Measurements from ENCODE around the gene FLII. TPM values are rescaled to one million over a fixed set of nuclear protein-coding genes. Genes with fewer than 3 reads are reported as not detected.

Gene FLII
- total RNA-seq, 6 experiments from 2014 or later, result 347 to 472 (median 438) TPM

DNA sequence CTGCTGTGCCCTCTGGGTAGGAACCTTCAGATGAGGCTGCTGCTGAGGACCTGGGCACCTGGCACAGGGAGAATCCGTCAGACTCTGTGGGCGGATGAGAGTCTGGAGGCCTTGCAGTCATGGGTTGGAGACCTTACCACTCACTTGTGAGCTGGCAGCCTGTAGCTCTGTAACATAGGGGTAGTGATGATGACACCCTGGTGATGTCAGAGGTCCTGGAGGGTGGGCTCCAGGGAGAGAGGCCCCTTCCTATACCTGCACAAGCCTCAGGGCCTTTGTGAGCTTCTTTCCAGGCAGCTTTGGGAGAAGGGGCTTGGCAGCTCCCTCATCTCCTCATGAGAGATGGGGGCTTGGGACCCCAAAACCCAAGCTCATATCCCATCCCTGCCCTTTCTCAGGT, 3.6 kb upstream of the FLII start:
- Mint-ChIP-seq H3K27ac (peak overlapping the region; percentile 90), H3K4me1 (ENCODE audit: low read depth) (peaks cover 31% of the 10 kb centered on the region), H3K36me3 (ENCODE audit: low read depth) (peaks cover 5% of the 10 kb centered on the region; the same call in 1 of the 2 replicates), H3K27me3 (ENCODE audit: insufficient read depth) (no peaks in the 10 kb centered on the region), H3K4me3 (peak overlapping the region; percentile 91), H3K9me3 (no peaks in the 10 kb centered on the region)
- TF ChIP-seq, protein P1, sequence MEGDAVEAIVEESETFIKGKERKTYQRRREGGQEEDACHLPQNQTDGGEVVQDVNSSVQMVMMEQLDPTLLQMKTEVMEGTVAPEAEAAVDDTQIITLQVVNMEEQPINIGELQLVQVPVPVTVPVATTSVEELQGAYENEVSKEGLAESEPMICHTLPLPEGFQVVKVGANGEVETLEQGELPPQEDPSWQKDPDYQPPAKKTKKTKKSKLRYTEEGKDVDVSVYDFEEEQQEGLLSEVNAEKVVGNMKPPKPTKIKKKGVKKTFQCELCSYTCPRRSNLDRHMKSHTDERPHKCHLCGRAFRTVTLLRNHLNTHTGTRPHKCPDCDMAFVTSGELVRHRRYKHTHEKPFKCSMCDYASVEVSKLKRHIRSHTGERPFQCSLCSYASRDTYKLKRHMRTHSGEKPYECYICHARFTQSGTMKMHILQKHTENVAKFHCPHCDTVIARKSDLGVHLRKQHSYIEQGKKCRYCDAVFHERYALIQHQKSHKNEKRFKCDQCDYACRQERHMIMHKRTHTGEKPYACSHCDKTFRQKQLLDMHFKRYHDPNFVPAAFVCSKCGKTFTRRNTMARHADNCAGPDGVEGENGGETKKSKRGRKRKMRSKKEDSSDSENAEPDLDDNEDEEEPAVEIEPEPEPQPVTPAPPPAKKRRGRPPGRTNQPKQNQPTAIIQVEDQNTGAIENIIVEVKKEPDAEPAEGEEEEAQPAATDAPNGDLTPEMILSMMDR (IDR thresholded peaks at IDR 0.05), result no peak
- DNase-seq, result no peak

DNA sequence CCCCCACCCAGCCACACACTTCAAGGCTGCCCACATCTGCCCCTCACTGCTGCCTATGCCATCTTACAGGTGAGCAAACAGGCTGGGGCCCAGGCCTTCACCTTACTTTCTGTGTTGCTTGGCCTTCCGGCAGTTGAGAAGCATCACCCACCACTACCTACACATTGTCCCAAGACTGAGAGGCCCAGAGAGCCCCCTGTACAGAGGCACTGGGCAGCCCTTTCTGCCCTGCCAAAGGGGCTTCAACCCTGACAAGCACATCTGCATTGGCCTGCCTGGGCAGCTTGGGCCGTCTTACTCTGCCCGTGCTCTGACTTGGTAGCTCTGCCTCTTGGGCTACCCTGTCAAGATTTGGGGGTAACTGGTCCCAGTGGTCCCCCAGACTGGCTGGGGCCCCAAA, 3.1 kb upstream of the FLII start:
- H3K4me3 Mint-ChIP-seq, result peak overlapping the region; percentile 91
- no peaks in the 10 kb centered on the region for H3K9me3 Mint-ChIP-seq
- DNase-seq, result no peak
- H3K27ac Mint-ChIP-seq, result peak overlapping the region; percentile 90
- TF ChIP-seq, protein P1 (IDR thresholded peaks at IDR 0.05), result no peak
- peaks cover 5% of the 10 kb centered on the region; the same call in 1 of the 2 replicates for H3K36me3 Mint-ChIP-seq (ENCODE audit: low read depth)
- no peaks in the 10 kb centered on the region for H3K27me3 Mint-ChIP-seq (ENCODE audit: insufficient read depth)
- H3K4me1 Mint-ChIP-seq (ENCODE audit: low read depth), result peaks cover 34% of the 10 kb centered on the region

DNA sequence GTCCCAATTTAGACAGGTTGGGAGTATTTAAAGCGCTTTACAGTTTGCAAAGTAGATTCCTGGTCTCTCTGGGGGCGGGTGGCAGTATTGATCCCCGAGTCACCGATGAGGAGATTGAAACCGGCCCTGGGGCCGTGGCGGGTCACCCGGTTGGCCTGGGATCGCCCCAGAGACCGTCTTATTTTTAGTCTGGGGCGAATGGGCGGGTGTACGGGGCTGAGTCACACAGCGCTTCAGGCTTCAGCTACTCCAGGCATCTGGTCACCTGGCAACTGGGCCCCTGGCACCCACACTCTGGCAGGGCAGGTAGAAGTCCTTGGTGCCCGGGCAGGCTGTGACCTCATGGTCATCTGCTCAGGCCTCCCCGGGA, 2.6 kb upstream of the FLII start:
- no peaks in the 10 kb centered on the region for H3K27me3 Mint-ChIP-seq (ENCODE audit: insufficient read depth)
- peak overlapping the region; percentile 90 for H3K27ac Mint-ChIP-seq
- TF ChIP-seq, protein P1 (IDR thresholded peaks at IDR 0.05), result no peak
- DNase-seq, result peak; percentile 38
- peak overlapping the region; percentile 91 for H3K4me3 Mint-ChIP-seq
- peaks cover 33% of the 10 kb centered on the region for H3K4me1 Mint-ChIP-seq (ENCODE audit: low read depth)
- H3K9me3 Mint-ChIP-seq, result no peaks in the 10 kb centered on the region
- H3K36me3 Mint-ChIP-seq (ENCODE audit: low read depth), result peaks cover 5% of the 10 kb centered on the region; the same call in 1 of the 2 replicates

DNA sequence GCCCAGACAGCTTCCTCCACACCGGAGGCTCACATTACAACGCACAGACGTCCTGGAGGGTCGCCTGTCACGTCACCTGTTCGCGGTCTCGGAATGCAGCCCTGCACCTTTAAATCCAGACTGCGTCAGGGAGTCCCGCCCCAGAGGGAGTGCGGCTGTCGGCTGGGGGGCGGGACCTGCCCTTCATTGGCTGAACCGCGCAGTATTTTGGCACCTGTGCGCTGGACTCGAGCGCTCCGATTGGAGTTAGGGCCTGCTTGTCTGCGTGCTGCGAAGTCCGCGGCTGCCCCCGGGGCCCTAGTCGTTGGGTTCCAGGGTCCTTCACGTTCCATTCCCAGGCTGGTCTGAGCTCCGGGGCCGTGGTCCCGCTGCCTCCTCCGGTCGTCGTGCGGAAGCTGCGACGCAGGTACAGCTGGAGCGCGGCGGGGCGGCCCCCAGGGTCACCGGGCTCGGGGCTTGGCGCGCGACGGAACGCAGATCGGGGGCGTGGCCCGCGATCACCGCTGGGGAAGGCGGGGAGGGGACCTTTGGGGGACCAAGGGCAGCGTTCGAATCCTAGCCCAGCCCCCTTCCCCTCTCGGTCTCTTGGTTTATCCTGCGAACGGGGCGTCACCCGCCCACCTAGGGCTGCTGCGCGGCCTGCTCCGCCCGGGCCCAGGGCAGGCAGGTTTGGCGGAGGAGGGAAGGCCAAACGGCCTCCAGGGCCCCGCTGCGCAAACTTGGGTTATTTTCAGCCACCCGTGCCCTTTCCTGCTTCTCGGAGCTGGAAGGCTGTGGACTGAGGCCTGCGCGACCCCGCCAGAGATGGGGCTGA, 2.0 kb upstream of the FLII start, which contains the start of gene MIEF2:
MIEF2 (plus strand) TSS at position 331 of the 814 bp plus-strand sequence. CDS start 2,059 bp downstream, outside the sequence.
- H3K4me1 Mint-ChIP-seq (ENCODE audit: low read depth), result peaks cover 33% of the 10 kb centered on the region
- H3K4me3 Mint-ChIP-seq, result peak within 1 kb of the TSS; percentile 91
- peak within 1 kb of the TSS; percentile 90 for H3K27ac Mint-ChIP-seq
- no peaks in the 10 kb centered on the region for H3K27me3 Mint-ChIP-seq (ENCODE audit: insufficient read depth)
- TF ChIP-seq, protein P1 (IDR thresholded peaks at IDR 0.05), result no peak
- H3K36me3 Mint-ChIP-seq (ENCODE audit: low read depth), result peaks cover 1% of the 10 kb centered on the region; the same call in 1 of the 2 replicates
- DNase-seq, result peak; percentile 90
- H3K9me3 Mint-ChIP-seq, result no peaks in the 10 kb centered on the region

DNA sequence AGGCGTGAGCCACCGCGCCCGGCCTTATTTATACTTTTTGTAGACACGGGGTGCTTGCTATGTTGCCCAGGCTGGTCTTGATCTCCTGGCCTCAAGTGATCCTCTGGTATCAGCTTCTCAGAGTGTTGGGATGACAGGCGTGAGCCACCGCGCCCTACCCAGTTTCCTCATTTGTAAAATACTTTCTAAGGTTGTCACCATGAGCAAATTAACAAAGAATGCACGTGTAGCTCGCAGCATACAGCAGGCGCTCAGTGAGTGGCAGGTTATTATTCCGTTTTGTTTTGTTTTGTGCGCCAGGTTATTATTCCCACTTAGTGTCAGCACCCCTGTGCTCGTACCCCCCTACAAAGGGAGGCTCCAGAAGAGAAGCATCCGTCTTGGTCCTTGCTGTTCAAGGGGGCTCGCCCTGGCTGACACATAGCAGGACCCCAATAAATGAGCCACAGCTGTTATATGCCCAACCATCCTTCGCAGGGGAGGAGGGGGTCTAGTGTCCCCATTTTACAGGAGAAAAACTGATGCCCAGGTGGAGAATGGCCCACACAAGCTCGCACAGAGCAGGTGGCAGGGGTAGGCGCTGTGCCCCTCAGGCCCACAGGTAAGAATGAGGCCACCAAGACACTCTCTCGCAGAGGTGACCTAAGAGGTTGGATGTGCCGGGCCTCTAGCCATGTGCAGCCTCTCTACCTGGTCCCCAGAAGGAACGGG, 1.2 kb upstream of the FLII start:
- peaks cover 33% of the 10 kb centered on the region for H3K4me1 Mint-ChIP-seq (ENCODE audit: low read depth)
- peak; percentile 57 for DNase-seq
- no peaks in the 10 kb centered on the region for H3K27me3 Mint-ChIP-seq (ENCODE audit: insufficient read depth)
- H3K9me3 Mint-ChIP-seq, result no peaks in the 10 kb centered on the region
- no peaks in the 10 kb centered on the region; the same call in 1 of the 2 replicates for H3K36me3 Mint-ChIP-seq (ENCODE audit: low read depth)
- H3K4me3 Mint-ChIP-seq, result peak overlapping the region; percentile 91
- peak overlapping the region; percentile 90 for H3K27ac Mint-ChIP-seq
- TF ChIP-seq, protein P1 (IDR thresholded peaks at IDR 0.05), result no peak
